Stomach (tissue), 9 donors: ENCODE results near the gene CASP9. TPM values are rescaled to one million over a fixed set of nuclear protein-coding genes. Genes with fewer than 3 reads are reported as not detected.
A peak's percentile ranks its signal among the peaks of the same experiment; 100 is the strongest.

Experiments used
- DNase-seq, 2 donors: peaks; one replicate each; pipeline versions ENCODE4 v3.0.0 to v3.0.0-alpha.2; 2013 to 2019
- H3K27ac ChIP-seq, 5 donors: fragments of 200-600 bp in 4 of 5; sonication (generic) in 4 of 5; one replicate each; pipeline ENCODE4 v1.5.1; 2013 to 2019; ENCODE audit warnings: mild to moderate bottlenecking in 1 of 5, moderate library complexity in 1 of 5
- H3K27me3 ChIP-seq, 3 donors: fragments of 200-600 bp; sonication (generic); one replicate each; pipeline ENCODE4 v1.5.1; 2017 to 2019; ENCODE audit warnings: mixed run types in 1 of 3
- H3K36me3 ChIP-seq, 4 donors: fragments of 200-600 bp; sonication (generic); 1 replicate in 3 of 4; 2 replicates in 1 of 4; pipeline ENCODE4 v1.5.1; 2016 to 2019
- H3K4me1 ChIP-seq, 4 donors: fragments of 200-600 bp; sonication (generic); one replicate each; pipeline ENCODE4 v1.5.1; 2016 to 2019
- H3K4me3 ChIP-seq, 4 donors: fragments of 200-600 bp; sonication (generic) in 3 of 4; one replicate each; pipeline ENCODE4 v1.5.1; 2016 to 2019; ENCODE audit warnings: mild to moderate bottlenecking in 1 of 4
- H3K9me3 ChIP-seq, 4 donors: fragments of 200-600 bp; sonication (generic); one replicate each; pipeline ENCODE4 v1.5.1; 2016 to 2019
- EP300 ChIP-seq: sonication (generic); formaldehyde crosslinking; IDR thresholded peaks from one replicate; pipeline ENCODE4 v1.6.1; 2017; ENCODE audit warnings: antibody characterized with exemption
- POLR2A ChIP-seq, 4 donors: fragments of 450-650 bp; IDR thresholded peaks; one replicate each; pipeline ENCODE4 v1.6.1; 2016; ENCODE audit warnings: antibody characterized with exemption in 4 of 4, control low read depth in 2 of 4, mild to moderate bottlenecking in 1 of 4, moderate library complexity in 1 of 4
- POLR2AphosphoS5 ChIP-seq, 3 donors: sonication (generic); formaldehyde crosslinking; IDR thresholded peaks; one replicate each; pipeline ENCODE4 v1.6.1; 2016; ENCODE audit warnings: antibody characterized with exemption in 3 of 3
- WGBS, 5 donors: extraction: QIAGEN DNeasy Blood & Tissue Kit in 3 of 5; methylation state at CpG; one replicate each; pipeline versions ENCODE4 v1.1.5 to v1.1.7; 2013 to 2018; 5-methylcytosine and 5-hydroxymethylcytosine counted together
- intact Hi-C: fragments of 100-400 bp; cut with DNase I; formaldehyde crosslinking; loops from one replicate; pipeline ENCODE4 v1.15.1; 2023; ENCODE audit warnings: low total_unique reads
- polyA plus RNA-seq, 3 donors: library from polyadenylated mRNA; stranded (reverse); fragments of 200-250 nt; gene quantifications; one replicate each; pipeline ENCODE4 v1.2.3, GENCODE V29; 2013
- total RNA-seq, 5 donors: library from RNA; depleted of rRNA; stranded (reverse); fragments of >200 nt; gene quantifications; one replicate each; pipeline versions ENCODE4 v1.1.0 to v1.2.3, GENCODE V29; 2014 to 2016
- TF ChIP-seq, protein P1 (sequence below), 7 experiments: fragments of 450-650 bp in 4 of 7; fragments of 200-600 bp in 3 of 7; sonication (generic) in 3 of 7; IDR thresholded peaks; one replicate each; pipeline ENCODE4 v1.5.1; 2016 to 2019; ENCODE audit warnings: antibody characterized with exemption in 7 of 7, control low read depth in 2 of 7, mild to moderate bottlenecking in 1 of 7
- donor health status: healthy with polysubstance abuse.
- donor health status: Bipolar disorder and iron deficiency.
- donor health status: healthy.

Gene CASP9
- total and polyA plus RNA-seq, 8 donors = 8.3 to 125 (median 16.3) TPM

DNA sequence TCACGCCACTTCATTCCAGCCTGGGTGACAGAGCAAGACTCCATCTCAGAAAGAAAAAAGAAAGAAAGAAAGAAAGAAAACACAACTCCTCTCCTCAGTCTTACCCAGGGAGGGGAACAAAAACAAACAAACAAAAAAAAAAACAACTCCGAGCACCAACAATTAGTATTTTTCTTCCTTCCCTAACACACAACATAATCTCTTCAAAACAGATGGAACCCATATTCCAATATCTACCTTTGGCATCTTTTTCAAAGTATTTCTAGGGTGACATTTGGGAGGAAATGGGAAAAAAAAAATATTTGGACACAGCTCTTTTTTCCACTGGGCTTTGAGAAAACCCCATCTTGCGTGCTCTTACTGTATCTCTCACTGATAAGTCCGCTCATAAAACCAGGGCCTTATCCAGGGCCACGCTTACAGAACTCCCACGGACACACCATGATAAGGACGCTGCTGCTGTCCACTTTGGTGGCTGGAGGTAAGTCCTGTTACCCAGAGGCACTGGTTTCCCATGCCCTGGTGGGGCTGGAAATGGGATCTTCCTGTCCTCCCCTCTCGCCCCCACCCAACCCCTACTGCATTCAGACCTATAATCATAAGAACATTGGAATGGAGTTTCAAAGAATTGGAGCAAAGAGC is 67.6 kb downstream of the CASP9 start, which contains the start of gene CELA2A:
Gene CELA2A (plus strand): TSS at position 420 of the 642 bp plus-strand sequence. CDS start 22 bp downstream, at position 442.
- TF ChIP-seq EP300 = no peak
- no peak for TF ChIP-seq POLR2AphosphoS5 (IDR thresholded peaks at IDR 0.05)
- TF ChIP-seq POLR2A (IDR thresholded peaks at IDR 0.05) = no peak
- TF ChIP-seq, protein P1, sequence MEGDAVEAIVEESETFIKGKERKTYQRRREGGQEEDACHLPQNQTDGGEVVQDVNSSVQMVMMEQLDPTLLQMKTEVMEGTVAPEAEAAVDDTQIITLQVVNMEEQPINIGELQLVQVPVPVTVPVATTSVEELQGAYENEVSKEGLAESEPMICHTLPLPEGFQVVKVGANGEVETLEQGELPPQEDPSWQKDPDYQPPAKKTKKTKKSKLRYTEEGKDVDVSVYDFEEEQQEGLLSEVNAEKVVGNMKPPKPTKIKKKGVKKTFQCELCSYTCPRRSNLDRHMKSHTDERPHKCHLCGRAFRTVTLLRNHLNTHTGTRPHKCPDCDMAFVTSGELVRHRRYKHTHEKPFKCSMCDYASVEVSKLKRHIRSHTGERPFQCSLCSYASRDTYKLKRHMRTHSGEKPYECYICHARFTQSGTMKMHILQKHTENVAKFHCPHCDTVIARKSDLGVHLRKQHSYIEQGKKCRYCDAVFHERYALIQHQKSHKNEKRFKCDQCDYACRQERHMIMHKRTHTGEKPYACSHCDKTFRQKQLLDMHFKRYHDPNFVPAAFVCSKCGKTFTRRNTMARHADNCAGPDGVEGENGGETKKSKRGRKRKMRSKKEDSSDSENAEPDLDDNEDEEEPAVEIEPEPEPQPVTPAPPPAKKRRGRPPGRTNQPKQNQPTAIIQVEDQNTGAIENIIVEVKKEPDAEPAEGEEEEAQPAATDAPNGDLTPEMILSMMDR (IDR thresholded peaks at IDR 0.05) = no peak
- DNase-seq = no peak
- Histone ChIP-seq H3K27me3 (no peaks in the 10 kb centered on the region), H3K4me3 (no peak within 1 kb of the TSS), H3K4me1 (peaks cover 5 to 31% (median 16%) of the 10 kb centered on the region in 4 donors), H3K36me3 (no peaks in the 10 kb centered on the region), H3K9me3 (no peaks in the 10 kb centered on the region), H3K27ac (peak within 1 kb of the TSS in 4 of 5 donors; percentile 26 to 62 (median 49))
- WGBS, 5 donors = 52 to 74% (median 65%) methylated on average over 8 of the region's 8 CpGs
- intact Hi-C loops = no loop called here

DNA sequence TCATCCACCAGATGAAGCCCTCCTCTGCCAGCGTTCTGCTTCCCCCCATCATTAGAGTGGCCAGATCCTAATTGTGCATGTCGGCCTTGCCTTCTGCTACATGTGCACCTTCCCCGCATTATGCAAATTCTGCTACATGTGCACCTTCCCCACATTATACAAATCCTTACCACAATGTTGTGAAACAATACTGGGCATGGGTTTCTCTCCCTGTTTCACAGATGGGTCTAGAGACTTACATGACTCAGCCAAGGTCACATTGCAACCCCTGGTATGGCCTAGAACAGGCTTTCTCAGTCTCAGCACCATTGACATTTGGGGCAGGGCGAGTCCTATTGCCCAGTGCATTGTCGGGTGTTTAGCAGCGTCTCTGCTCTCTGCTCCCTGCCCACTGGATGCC is 68.5 kb downstream of the CASP9 start:
- intact Hi-C loops = no loop called here
- WGBS, 5 donors = 77 to 83% (median 80%) methylated on average over 4 to 6 of the region's 6 CpGs
- Histone ChIP-seq H3K4me3 (no peak overlapping the region), H3K27me3 (no peaks in the 10 kb centered on the region), H3K4me1 (peaks cover 5 to 31% (median 16%) of the 10 kb centered on the region in 4 donors), H3K9me3 (no peaks in the 10 kb centered on the region), H3K36me3 (no peaks in the 10 kb centered on the region), H3K27ac (peak overlapping the region in 1 of 5 donors; percentile 10)
- DNase-seq = no peak
- TF ChIP-seq POLR2AphosphoS5 (IDR thresholded peaks at IDR 0.05) (no peak), EP300 (no peak), POLR2A (IDR thresholded peaks at IDR 0.05) (no peak)
- TF ChIP-seq, protein P1 (IDR thresholded peaks at IDR 0.05) = no peak

DNA sequence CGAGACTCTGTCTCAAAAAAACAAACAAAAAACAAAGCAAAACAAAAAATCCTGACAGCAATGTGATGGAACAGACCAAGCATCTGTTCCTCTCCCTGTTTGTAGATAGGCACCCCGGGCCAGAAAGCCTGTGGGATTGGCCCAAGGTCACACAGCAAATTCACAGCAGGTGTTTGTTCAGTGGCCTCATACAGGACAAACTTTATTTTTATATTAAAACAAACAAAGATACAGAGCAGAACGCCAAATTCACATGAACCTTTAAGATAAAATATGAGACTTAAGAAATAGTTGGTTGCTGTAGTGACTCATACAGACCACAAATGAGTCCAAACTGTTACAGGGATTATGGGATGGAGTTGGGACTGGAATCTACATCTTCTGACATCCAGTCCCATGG is 69.8 kb downstream of the CASP9 start:
- Histone ChIP-seq H3K9me3 (no peaks in the 10 kb centered on the region), H3K36me3 (no peaks in the 10 kb centered on the region), H3K27me3 (no peaks in the 10 kb centered on the region), H3K4me3 (no peak overlapping the region), H3K27ac (peak overlapping the region in 2 of 5 donors; percentile 55), H3K4me1 (peaks cover 5 to 22% (median 16%) of the 10 kb centered on the region in 4 donors)
- DNase-seq = peak; percentile 53 to 71
- TF ChIP-seq, protein P1 (IDR thresholded peaks at IDR 0.05) = no peak
- TF ChIP-seq EP300 (no peak), POLR2A (IDR thresholded peaks at IDR 0.05) (no peak), POLR2AphosphoS5 (IDR thresholded peaks at IDR 0.05) (no peak)
- intact Hi-C loops = no loop called here
- 28 to 44% (median 31%) methylated on average over 3 of the region's 3 CpGs for WGBS, 5 donors

GRCh38 chr1:15453734-15454133 is 70.3 kb downstream of the CASP9 start:
- Histone ChIP-seq H3K36me3 (no peaks in the 10 kb centered on the region), H3K9me3 (no peaks in the 10 kb centered on the region), H3K4me3 (no peak overlapping the region), H3K27ac (peak overlapping the region in 2 of 5 donors; percentile 55), H3K27me3 (no peaks in the 10 kb centered on the region), H3K4me1 (peaks cover 5 to 22% (median 16%) of the 10 kb centered on the region in 4 donors)
- DNase-seq = no peak
- 64 to 79% (median 77%) methylated on average over 9 to 11 of the region's 11 CpGs for WGBS, 5 donors
- TF ChIP-seq, protein P1 (IDR thresholded peaks at IDR 0.05) = no peak
- TF ChIP-seq POLR2A (IDR thresholded peaks at IDR 0.05) (no peak), EP300 (no peak), POLR2AphosphoS5 (IDR thresholded peaks at IDR 0.05) (no peak)
- intact Hi-C loops = no loop called here
